ENCODE measurements around the gene FAM114A2. TPM values are rescaled to one million over a fixed set of nuclear protein-coding genes. Genes with fewer than 3 reads are reported as not detected.
A peak's percentile ranks its signal among the peaks of the same experiment; 100 is the strongest.

FAM114A2 gene
- total and polyA plus RNA-seq, 7 donors, result 11.2 to 36.5 (median 23.2) TPM

DNA sequence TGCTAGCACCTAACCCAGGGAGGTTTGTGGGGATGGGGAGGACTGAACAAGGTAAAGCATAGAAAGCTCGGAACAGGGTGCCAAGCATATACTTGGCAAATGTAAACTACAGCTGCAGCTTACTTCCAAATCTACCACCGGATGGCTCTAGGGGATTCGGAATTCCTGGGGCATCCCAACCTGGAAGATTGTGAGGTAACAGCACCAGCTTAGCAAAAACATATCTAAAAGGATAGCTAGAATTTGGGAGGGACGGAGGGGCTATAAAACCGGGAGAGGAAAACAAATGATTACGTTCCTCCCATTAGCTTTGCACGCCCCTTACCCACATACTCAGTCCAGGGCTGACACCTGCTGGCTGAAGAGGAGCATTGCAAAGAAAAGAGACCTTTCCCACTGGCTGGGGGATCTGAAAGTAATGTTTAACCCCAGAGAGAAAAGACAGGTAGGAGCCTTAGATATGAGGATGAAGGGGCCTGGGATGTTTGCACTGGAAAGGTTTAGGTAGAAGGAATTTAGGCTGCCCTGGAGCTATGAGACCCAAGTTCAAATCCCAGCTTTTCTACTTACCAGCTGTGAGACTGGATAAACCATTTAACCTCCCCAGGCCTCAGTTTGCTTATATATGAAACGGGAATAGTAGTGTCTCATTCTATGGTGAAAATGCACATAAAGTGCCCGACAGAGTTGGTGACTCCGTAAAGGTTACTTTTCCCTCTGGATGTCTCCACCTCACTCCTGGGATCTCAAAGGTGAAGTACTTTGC lies 73.6 kb downstream of the FAM114A2 start:
- Histone ChIP-seq H3K9me3 (no peaks in the 10 kb centered on the region), H3K27me3 (ENCODE audit: insufficient read depth in 3 of 3, low read length in 2 of 3) (no peaks in the 10 kb centered on the region), H3K27ac (no peak overlapping the region), H3K4me3 (no peak overlapping the region), H3K4me1 (no peaks in the 10 kb centered on the region), H3K36me3 (ENCODE audit: insufficient read depth in 1 of 2, low read depth in 1 of 2) (no peaks in the 10 kb centered on the region)
- WGBS, 3 donors, result 26 to 28% (median 28%) methylated on average over 10 of the region's 10 CpGs
- intact Hi-C loops (cut with DNase I), result loop anchor here (2.0 to 10.0 kb wide), 3 partner anchors 470 to 1433 kb away; partner anchors contain the start of gene GRIA1 (in 1 of the 2)
- peak in 1 of 2 donors; percentile 33 for DNase-seq
- TF ChIP-seq, protein P1, sequence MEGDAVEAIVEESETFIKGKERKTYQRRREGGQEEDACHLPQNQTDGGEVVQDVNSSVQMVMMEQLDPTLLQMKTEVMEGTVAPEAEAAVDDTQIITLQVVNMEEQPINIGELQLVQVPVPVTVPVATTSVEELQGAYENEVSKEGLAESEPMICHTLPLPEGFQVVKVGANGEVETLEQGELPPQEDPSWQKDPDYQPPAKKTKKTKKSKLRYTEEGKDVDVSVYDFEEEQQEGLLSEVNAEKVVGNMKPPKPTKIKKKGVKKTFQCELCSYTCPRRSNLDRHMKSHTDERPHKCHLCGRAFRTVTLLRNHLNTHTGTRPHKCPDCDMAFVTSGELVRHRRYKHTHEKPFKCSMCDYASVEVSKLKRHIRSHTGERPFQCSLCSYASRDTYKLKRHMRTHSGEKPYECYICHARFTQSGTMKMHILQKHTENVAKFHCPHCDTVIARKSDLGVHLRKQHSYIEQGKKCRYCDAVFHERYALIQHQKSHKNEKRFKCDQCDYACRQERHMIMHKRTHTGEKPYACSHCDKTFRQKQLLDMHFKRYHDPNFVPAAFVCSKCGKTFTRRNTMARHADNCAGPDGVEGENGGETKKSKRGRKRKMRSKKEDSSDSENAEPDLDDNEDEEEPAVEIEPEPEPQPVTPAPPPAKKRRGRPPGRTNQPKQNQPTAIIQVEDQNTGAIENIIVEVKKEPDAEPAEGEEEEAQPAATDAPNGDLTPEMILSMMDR (IDR thresholded peaks at IDR 0.05), result peak; percentile 75
- peak; percentile 28 to 64 (median 60) for ATAC-seq

DNA sequence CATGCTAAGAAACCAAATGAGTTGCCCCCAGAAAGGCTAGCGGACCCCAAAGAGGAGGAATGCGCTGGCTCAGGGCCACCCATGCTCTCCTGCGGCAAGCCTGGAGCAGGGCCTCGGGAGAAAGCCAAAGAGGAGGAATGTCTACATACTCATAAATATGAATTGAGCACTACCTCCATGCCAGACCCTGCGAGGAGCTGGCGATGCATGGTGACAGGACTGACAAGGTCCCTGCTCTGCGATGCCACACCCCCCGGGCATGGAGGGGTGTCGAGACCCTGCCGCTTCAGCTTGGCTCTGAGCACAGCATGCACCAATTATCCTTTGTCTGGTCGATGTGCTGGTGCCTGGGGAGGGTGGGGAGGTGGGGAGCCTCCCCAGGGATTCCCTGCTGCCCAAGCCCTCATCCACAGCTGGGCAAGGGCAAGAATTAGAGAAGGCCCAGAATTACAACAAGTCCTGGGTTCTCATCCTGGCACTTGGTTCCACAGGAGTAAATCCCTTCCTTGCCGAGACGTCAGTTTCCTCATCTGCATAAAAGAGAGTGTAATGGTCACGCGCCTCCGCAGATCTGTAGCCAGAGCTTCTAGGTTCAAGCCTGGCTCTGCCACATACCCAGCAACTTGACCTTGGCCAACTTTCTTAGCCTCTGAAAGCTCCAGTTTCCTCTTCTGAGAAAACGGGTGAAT lies 74.4 kb downstream of the FAM114A2 start:
- 72 to 81% (median 72%) methylated on average over 17 of the region's 17 CpGs for WGBS, 3 donors
- DNase-seq, result no peak
- intact Hi-C loops (cut with DNase I), result loop anchor here (2.0 to 10.0 kb wide), 2 partner anchors 470 to 1432 kb away; partner anchors contain the start of gene GRIA1 (in 1 of the 2)
- H3K27ac ChIP-seq, result no peak overlapping the region
- H3K27me3 ChIP-seq (ENCODE audit: insufficient read depth in 3 of 3, low read length in 2 of 3), result no peaks in the 10 kb centered on the region
- H3K36me3 ChIP-seq (ENCODE audit: insufficient read depth in 1 of 2, low read depth in 1 of 2), result no peaks in the 10 kb centered on the region
- H3K4me3 ChIP-seq, result no peak overlapping the region
- peak in 1 of 4 donors; percentile 8 for ATAC-seq
- no peaks in the 10 kb centered on the region for H3K4me1 ChIP-seq
- H3K9me3 ChIP-seq, result no peaks in the 10 kb centered on the region
- TF ChIP-seq, protein P1 (IDR thresholded peaks at IDR 0.05), result no peak

DNA sequence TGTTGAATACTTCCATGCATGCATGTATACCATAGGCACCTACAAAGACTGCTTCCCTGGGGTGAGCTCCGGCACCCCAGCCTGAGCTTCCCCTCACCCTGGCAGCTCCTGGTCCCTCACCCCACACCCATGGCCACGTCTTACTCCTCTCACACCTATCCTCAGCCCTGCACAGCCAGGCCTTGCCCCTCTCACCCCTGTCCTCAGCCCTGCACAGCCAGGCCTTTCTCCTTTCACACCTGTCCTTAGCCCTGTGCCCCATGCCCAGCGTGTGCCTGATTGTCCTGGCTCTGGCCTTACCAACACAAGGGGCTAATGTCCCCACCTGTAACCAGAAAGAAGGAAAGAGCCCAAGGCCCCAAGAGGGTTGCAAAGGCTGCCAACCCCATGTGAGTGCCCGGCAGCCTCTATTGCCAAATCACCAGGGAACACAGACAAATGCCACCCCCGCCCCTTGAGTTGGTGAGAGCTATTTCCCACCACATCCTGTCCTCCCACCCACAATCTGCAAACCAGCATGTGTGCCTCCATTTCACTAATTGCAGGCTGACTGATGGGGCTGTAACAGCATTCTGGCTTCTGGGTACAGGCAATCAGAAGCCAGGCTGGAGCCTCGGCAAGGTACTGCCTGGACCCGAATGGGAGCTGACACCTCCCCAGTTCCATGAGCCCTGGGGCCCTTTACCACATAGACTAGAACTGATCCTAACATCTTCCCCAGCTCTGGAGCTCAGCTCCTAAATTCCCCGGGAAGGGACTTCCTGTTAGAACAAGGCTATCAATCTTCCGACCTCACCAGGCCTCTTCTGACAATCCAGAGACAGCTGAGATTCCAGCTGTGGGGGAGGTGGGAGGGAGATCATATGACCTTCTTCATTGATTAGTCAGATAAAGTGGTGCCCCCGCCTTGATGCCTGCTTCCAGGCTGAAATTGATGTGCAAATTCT lies 78.2 kb downstream of the FAM114A2 start:
- TF ChIP-seq, protein P1 (IDR thresholded peaks at IDR 0.05), result no peak
- H3K27ac ChIP-seq, result no peak overlapping the region

DNA sequence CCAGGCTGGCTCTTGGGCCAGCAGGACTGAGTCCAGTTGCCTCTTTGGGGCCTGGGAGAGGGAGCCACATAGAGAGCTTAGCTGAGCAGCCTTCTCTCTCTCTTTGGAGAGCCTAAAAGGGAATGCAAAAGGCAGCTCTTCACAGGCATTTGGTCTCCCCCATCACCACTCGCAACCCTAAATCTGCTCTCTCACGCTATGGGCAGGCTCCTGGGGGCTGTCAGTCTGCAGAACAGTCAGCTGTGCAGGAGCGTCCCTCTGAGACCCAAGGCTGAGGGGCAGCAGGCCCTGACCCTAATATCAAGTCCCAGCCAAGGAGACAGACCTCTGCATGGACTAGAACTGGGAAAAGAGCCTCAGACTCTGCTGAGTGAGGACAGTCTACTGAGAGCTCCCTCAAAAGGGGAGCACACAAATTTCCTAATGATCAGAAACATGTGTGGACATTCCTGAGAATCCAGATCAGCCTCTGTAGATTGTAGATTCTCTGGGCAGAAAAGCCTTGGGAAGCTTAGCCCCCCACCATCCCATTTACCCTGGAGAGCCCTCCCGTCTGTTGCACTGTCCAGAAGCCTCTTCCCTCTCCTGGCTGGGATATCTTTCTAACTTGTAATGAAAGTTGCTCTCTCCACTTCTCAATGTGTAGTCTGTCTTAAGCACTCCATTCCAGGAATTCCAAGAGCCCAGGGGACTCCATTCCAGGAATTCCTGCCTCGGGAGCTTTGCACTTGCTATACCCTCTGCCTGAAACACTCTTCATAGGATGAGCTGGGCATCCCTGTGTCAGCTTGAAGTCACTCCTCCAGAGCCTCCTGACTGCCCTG lies 79.4 kb downstream of the FAM114A2 start:
- intact Hi-C loops (cut with DNase I), result no loop called here
- Histone ChIP-seq H3K4me3 (no peak overlapping the region), H3K36me3 (ENCODE audit: insufficient read depth in 1 of 2, low read depth in 1 of 2) (no peaks in the 10 kb centered on the region), H3K9me3 (no peaks in the 10 kb centered on the region), H3K27ac (no peak overlapping the region), H3K4me1 (no peaks in the 10 kb centered on the region), H3K27me3 (ENCODE audit: insufficient read depth in 3 of 3, low read length in 2 of 3) (no peaks in the 10 kb centered on the region)
- 33 to 42% (median 35%) methylated on average over 5 of the region's 5 CpGs for WGBS, 3 donors
- TF ChIP-seq, protein P1 (IDR thresholded peaks at IDR 0.05), result no peak
- peak in 1 of 4 donors; percentile 49 for ATAC-seq
- DNase-seq, result peak in 1 of 2 donors; percentile 25

More for the DNA sequence above, 78.2 kb downstream of the FAM114A2 start:
- DNase-seq (no peak), ATAC-seq (no peak)
- H3K36me3 ChIP-seq (ENCODE audit: insufficient read depth in 1 of 2, low read depth in 1 of 2), result no peaks in the 10 kb centered on the region
- no peaks in the 10 kb centered on the region for H3K9me3 ChIP-seq
- H3K4me3 ChIP-seq, result no peak overlapping the region
- no peaks in the 10 kb centered on the region for H3K4me1 ChIP-seq
- no peaks in the 10 kb centered on the region for H3K27me3 ChIP-seq (ENCODE audit: insufficient read depth in 3 of 3, low read length in 2 of 3)
- 59 to 64% (median 63%) methylated on average over 10 of the region's 10 CpGs for WGBS, 3 donors
- intact Hi-C loops (cut with DNase I), result loop anchor here in 1 of 2 donors (10.0 kb wide), 1 partner anchor 466 kb away; the partner anchor contains the start of gene GRIA1

Data from psoas muscle (tissue), 8 donors.